WERI-Rb-1 (cell line): ENCODE results near the gene PCA3.

ENCODE experiments used
- DNase-seq: peaks from one replicate; pipeline ENCODE4 v3.0.0-alpha.2; 2020
- H3K27ac ChIP-seq: fragments of 250-450 bp; sonication (Bioruptor Pico); 2 replicates; pipeline ENCODE4 v1.5.1; 2020; ENCODE audit warnings: mild to moderate bottlenecking, moderate library complexity
- H3K27me3 ChIP-seq: fragments of 250-450 bp; sonication (Bioruptor Pico); 2 replicates; pipeline ENCODE4 v1.5.1; 2021; ENCODE audit warnings: mild to moderate bottlenecking, low read depth, moderate library complexity; ENCODE audit not compliant: insufficient read depth, severe bottlenecking
- H3K36me3 ChIP-seq: fragments of 250-450 bp; sonication (Bioruptor Pico); 2 replicates; pipeline ENCODE4 v1.5.1; 2020; ENCODE audit warnings: mild to moderate bottlenecking, moderate library complexity
- H3K4me3 ChIP-seq: 2 replicates; pipeline ENCODE4 v1.5.1; 2011; ENCODE audit warnings: low read depth, mild to moderate bottlenecking, control low read depth, low read length
- H3K9me3 ChIP-seq: fragments of 250-450 bp; sonication (Bioruptor Pico); 2 replicates; pipeline ENCODE4 v1.5.1; 2021; ENCODE audit warnings: mild to moderate bottlenecking, moderate library complexity; ENCODE audit not compliant: severe bottlenecking
- TF ChIP-seq, protein P1 (sequence below): IDR thresholded peaks from 2 replicates; pipeline ENCODE4 v1.5.1; 2011; ENCODE audit warnings: low read depth, mild to moderate bottlenecking, control low read depth, inconsistent platforms, low read length

PCA3 gene

DNA sequence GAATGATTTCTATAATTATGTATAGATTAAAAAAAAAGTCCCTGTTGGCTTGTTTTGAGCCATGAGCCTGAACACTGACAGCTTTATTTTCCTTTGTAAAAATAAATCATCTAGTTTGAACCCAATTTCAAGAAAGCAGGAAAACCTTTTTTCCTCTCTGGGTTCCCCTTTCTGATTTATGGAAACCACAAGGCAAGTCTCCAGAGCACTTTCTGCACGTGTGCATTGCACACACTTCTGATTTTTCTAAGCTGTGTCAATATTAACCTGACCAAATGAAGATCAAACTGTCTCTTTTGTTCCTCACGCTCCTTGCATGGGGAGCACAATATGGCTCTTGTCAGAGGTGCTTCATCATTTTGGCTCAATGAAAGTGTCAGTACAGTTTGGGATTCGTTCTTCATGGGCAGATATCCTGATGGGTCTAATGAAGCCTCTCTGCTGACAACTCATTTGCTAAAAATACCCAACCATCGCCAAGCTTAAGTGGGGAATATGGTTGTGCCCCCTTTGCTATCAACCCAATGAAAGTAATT, 39.2 kb upstream of the PCA3 start:
- Histone ChIP-seq H3K9me3 (no peaks in the 10 kb centered on the region), H3K4me3 (no peak overlapping the region), H3K27me3 (no peaks in the 10 kb centered on the region), H3K27ac (no peak overlapping the region), H3K36me3 (no peaks in the 10 kb centered on the region)
- no peak for DNase-seq
- TF ChIP-seq, protein P1, sequence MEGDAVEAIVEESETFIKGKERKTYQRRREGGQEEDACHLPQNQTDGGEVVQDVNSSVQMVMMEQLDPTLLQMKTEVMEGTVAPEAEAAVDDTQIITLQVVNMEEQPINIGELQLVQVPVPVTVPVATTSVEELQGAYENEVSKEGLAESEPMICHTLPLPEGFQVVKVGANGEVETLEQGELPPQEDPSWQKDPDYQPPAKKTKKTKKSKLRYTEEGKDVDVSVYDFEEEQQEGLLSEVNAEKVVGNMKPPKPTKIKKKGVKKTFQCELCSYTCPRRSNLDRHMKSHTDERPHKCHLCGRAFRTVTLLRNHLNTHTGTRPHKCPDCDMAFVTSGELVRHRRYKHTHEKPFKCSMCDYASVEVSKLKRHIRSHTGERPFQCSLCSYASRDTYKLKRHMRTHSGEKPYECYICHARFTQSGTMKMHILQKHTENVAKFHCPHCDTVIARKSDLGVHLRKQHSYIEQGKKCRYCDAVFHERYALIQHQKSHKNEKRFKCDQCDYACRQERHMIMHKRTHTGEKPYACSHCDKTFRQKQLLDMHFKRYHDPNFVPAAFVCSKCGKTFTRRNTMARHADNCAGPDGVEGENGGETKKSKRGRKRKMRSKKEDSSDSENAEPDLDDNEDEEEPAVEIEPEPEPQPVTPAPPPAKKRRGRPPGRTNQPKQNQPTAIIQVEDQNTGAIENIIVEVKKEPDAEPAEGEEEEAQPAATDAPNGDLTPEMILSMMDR = no peak

DNA sequence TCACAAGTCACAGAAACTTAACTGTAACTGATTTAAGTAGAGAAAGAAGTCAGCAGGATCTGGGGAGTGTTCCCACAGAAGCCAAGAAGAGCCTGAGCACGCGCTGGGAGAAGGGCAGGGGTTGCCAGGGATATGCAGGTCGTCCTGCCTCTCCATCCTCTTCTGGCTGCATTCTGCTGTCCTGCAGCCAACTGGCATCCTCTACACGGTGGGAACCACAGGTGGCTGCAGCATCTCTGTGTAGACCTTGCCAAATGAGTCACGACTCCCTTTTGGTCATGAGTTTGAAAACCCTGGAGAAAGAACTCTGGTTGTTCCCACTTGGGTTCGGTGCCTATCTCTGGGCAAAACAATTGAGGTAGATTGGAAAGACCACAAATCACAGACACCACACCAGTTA, 38.4 kb upstream of the PCA3 start:
- no peaks in the 10 kb centered on the region for H3K27me3 ChIP-seq
- no peak overlapping the region for H3K27ac ChIP-seq
- TF ChIP-seq, protein P1 = no peak
- no peak overlapping the region for H3K4me3 ChIP-seq
- no peaks in the 10 kb centered on the region for H3K36me3 ChIP-seq
- H3K9me3 ChIP-seq = no peaks in the 10 kb centered on the region
- DNase-seq = no peak

DNA sequence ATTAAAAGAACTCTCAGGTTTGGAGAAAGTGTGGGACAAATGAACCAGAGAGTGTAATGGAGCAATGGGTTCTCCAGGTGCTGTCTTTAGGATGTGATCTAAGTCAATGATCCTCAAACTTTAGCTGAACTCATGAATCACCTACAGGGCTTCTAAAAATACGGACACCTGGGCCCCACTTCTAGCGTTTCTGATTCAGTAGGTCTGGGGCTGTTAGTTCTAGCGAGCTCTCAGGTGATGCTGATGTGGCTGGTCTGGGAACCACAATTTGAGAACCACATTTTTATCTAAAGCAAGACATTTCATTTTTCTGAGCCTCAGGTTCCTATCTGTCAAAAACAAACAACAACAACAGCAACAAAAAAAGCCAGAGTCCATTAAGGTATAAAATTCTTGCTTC, 35.1 kb upstream of the PCA3 start:
- H3K27ac ChIP-seq = no peak overlapping the region
- TF ChIP-seq, protein P1 = no peak

DNA sequence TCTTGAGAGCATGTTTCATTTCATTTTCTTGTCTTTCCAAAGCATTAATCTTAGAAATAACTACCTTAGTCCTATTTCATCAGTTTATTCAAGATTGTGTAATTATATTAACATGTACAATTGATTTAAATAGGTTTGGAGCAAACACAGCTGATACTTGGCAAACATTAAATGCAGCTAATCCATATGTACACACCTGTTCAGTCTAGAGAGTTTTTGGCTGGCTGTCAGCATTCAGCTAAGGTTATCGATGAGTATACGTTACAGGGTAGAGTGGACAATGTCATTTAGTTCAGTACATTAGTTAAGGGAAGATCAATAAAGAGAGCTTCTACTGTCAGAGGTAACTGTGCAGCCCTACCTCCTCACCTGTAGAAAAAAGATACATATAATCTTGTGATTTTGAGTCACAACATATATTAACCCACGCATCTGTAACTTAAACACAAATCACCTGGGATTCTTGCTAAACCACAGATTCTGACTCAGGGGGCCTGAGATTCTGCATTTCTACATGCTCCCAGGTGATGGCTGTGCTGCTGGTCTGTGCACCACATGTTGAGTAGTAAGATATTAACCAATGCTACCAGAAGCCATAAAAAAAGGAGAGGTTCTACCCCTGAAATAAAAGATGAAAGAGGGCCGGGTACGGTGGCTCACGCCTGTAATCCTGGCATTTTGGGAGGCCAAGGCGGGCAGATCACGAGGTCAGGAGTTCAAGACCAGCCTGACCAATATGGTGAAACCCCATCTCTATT, 34.1 kb upstream of the PCA3 start:
- DNase-seq = no peak
- no peaks in the 10 kb centered on the region for H3K27me3 ChIP-seq
- no peaks in the 10 kb centered on the region for H3K9me3 ChIP-seq
- H3K36me3 ChIP-seq = no peaks in the 10 kb centered on the region
- no peak overlapping the region for H3K27ac ChIP-seq
- H3K4me3 ChIP-seq = no peak overlapping the region
- TF ChIP-seq, protein P1 = no peak

More for the DNA sequence above, 35.1 kb upstream of the PCA3 start:
- no peaks in the 10 kb centered on the region for H3K9me3 ChIP-seq
- H3K4me3 ChIP-seq = no peak overlapping the region
- H3K36me3 ChIP-seq = no peaks in the 10 kb centered on the region
- DNase-seq = no peak
- H3K27me3 ChIP-seq = no peaks in the 10 kb centered on the region

DNA sequence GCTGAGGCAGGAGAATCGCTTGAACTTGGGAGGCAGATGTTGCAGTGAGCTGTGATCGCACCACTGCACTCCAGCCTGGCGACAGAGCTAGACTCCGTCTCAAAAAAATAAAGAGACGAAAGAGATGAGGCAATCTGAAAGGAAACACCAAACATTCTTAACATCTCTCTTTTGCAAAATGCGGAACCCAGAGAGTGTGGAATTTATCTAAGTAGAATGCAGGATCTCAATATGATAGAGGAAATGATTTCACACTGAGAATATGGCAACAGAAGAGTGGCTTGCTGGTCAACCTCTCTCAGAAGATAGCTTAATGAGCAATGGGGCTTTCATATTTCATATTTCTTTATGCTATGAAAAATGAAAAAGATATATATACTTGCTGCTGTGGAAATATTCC, 33.4 kb upstream of the PCA3 start:
- Histone ChIP-seq H3K36me3 (no peaks in the 10 kb centered on the region), H3K4me3 (no peak overlapping the region), H3K27me3 (no peaks in the 10 kb centered on the region), H3K27ac (no peak overlapping the region), H3K9me3 (no peaks in the 10 kb centered on the region)
- TF ChIP-seq, protein P1 = no peak
- no peak for DNase-seq
